Activated CD8-positive, alpha-beta T cell treated with anti-CD3 and anti-CD28 coated beads for 36 hours (primary cell): ENCODE measurements around the gene PCCA. TPM values are rescaled to one million over a fixed set of nuclear protein-coding genes. Genes with fewer than 3 reads are reported as not detected.

ENCODE experiments used
- ATAC-seq: fragments of 200-7000 bp; cut with Tn5 transposase; one replicate; pipeline ENCODE4 v1.10.0; 2021; ENCODE audit warnings: mild to moderate bottlenecking, moderate library complexity
- CTCF ChIA-PET: fragments of 350-600 bp; sonication (Branson Sonifier 250); formaldehyde crosslinking; loops from one replicate; lab custom pipeline; 2021; ENCODE audit warnings: antibody characterized with exemption; lab: Charles Lee
- POLR2A ChIA-PET: fragments of 350-600 bp; sonication (Branson Sonifier 250); formaldehyde crosslinking; loops from one replicate; lab custom pipeline; 2021; ENCODE audit warnings: antibody characterized with exemption; lab: Charles Lee
- DNase-seq: peaks from one replicate; pipeline ENCODE4 v3.0.0-alpha.2; 2020
- H3K27ac Mint-ChIP-seq: one replicate; pipeline ENCODE4 v1.8.0; 2021; ENCODE audit warnings: mild to moderate bottlenecking, mixed read lengths
- H3K27me3 Mint-ChIP-seq: one replicate; pipeline ENCODE4 v1.8.0; 2021; ENCODE audit warnings: mixed read lengths
- H3K36me3 Mint-ChIP-seq: one replicate; pipeline ENCODE4 v1.8.0; 2021; ENCODE audit warnings: low read depth, mixed read lengths
- H3K4me1 Mint-ChIP-seq: one replicate; pipeline ENCODE4 v1.8.0; 2021; ENCODE audit warnings: low read depth, mixed read lengths
- H3K4me3 Mint-ChIP-seq: one replicate; pipeline ENCODE4 v1.8.0; 2021; ENCODE audit warnings: mild to moderate bottlenecking, moderate library complexity, mixed read lengths
- H3K9me3 Mint-ChIP-seq: one replicate; pipeline ENCODE4 v1.8.0; 2021; ENCODE audit warnings: mixed read lengths
- intact Hi-C: fragments of 100-400 bp; cut with micrococcal nuclease; formaldehyde crosslinking; loops from one replicate; pipeline ENCODE4 v1.10.0; 2022
- total RNA-seq, 2 experiments: library from RNA; stranded (reverse); gene quantifications; one replicate each; pipeline ENCODE4 v1.2.3, GENCODE V29; 2021
- TF ChIP-seq, protein P1 (sequence below): fragments of 200-600 bp; IDR thresholded peaks from one replicate; pipeline ENCODE4 v1.8.0; 2022; ENCODE audit warnings: antibody characterized with exemption, mild to moderate bottlenecking

PCCA gene
- total RNA-seq, 2 experiments from 2014 or later, result 8.4 to 9.2 TPM

DNA sequence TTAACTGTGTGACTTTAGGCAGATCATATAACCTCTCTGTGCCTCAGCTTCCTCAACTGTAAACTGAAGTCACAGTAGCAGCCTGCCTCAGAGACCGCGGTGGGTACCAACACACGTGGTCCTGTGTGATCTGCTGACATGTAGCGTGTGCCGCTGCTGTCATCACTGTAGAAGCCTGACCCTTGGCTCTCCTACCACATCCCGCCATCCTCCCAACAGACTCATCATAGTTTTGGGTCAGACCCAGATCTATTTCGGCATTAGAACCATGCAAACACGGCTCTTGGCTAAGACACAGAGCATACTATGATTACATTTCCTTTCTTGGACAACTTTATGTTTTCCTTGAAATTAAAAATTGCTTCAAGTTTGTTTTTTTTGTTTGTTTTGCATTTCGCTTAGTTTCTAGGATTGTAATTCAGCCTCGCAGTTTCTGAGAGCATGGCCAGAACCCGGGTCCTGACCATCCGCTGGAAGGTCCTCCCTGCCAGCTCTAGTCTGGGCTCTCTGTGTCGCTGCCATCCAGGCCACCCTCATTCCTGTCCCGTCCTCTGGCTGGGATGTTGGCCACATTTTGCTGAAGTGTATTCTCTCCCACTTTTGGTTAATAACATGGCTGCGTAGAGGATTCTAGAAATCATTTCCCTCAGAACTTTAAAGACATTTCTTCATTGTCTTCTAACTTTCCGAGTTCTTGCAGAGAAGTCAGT is 446.7 kb downstream of the PCCA start:
- H3K4me1 Mint-ChIP-seq, result peaks cover 28% of the 10 kb centered on the region
- H3K27ac Mint-ChIP-seq, result no peak overlapping the region
- peaks cover 2% of the 10 kb centered on the region for H3K36me3 Mint-ChIP-seq
- H3K4me3 Mint-ChIP-seq, result no peak overlapping the region
- TF ChIP-seq, protein P1, sequence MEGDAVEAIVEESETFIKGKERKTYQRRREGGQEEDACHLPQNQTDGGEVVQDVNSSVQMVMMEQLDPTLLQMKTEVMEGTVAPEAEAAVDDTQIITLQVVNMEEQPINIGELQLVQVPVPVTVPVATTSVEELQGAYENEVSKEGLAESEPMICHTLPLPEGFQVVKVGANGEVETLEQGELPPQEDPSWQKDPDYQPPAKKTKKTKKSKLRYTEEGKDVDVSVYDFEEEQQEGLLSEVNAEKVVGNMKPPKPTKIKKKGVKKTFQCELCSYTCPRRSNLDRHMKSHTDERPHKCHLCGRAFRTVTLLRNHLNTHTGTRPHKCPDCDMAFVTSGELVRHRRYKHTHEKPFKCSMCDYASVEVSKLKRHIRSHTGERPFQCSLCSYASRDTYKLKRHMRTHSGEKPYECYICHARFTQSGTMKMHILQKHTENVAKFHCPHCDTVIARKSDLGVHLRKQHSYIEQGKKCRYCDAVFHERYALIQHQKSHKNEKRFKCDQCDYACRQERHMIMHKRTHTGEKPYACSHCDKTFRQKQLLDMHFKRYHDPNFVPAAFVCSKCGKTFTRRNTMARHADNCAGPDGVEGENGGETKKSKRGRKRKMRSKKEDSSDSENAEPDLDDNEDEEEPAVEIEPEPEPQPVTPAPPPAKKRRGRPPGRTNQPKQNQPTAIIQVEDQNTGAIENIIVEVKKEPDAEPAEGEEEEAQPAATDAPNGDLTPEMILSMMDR, result no peak
- intact Hi-C loops, result no loop called here
- DNase-seq (no peak), ATAC-seq (no peak)
- POLR2A ChIA-PET, result no interaction called here
- no peaks in the 10 kb centered on the region for H3K9me3 Mint-ChIP-seq
- H3K27me3 Mint-ChIP-seq, result no peaks in the 10 kb centered on the region
- CTCF ChIA-PET, result interaction anchor here (1.3 kb wide), 1 partner anchor 20 kb away, joined by 3 read pairs; no protein-coding TSS in a partner anchor

DNA sequence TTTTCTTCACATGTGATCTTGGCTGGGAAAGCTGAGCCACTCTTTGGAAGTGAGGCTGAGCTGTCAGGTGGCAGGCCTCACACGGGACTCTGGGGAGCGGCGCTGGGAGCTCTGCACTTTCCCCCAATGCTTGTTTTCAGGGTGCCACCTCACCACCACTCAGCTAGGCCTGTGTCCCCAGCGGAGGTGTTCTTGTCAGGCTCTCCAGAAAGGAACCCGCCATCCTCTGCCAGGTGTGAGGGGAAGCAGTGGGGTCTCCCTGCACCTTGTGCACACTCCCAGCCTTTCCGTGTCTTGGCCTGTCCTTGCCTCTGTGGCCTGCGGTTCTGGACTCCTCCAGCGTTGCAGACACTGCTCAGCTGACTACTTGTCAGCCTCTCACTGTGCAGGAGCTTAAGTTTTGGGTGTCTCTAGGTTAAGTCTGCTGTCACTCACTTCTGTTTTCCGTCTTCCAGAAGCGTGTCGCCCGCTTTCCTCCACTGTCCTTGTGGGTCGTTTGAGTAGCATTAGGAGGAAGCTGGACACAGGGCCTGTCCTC is 447.8 kb downstream of the PCCA start:
- ChIA-PET POLR2A (no interaction called here), CTCF (no interaction called here)
- no peak for ATAC-seq
- TF ChIP-seq, protein P1, result no peak
- intact Hi-C loops, result no loop called here
- Mint-ChIP-seq H3K4me1 (peaks cover 28% of the 10 kb centered on the region), H3K4me3 (no peak overlapping the region), H3K27me3 (no peaks in the 10 kb centered on the region), H3K9me3 (no peaks in the 10 kb centered on the region), H3K27ac (no peak overlapping the region), H3K36me3 (peaks cover 2% of the 10 kb centered on the region)
- DNase-seq, result no peak

DNA sequence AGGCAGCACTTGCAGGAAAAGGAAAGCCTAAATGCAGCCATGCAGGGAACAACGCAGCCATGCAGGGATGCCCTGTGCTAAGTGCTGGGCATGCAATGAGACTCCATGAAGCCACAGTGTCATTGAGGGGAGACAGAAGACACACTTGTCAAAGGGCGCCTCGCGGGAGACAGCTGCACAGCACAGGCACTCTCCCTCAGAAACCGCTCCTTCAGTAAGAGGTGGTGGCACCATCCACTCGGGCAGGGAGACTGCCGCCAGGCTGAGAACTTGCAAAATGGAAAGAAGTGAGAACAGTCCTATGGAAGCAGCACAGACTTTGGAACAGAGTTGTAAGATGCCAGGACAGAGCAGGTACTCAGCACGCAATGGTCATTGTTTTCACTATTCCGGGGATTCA is 448.6 kb downstream of the PCCA start:
- ChIA-PET CTCF (no interaction called here), POLR2A (no interaction called here)
- Mint-ChIP-seq H3K4me1 (peaks cover 32% of the 10 kb centered on the region), H3K4me3 (no peak overlapping the region), H3K27me3 (no peaks in the 10 kb centered on the region), H3K9me3 (no peaks in the 10 kb centered on the region), H3K36me3 (peaks cover 2% of the 10 kb centered on the region), H3K27ac (no peak overlapping the region)
- ATAC-seq, result no peak
- TF ChIP-seq, protein P1, result no peak
- intact Hi-C loops, result no loop called here
- no peak for DNase-seq

DNA sequence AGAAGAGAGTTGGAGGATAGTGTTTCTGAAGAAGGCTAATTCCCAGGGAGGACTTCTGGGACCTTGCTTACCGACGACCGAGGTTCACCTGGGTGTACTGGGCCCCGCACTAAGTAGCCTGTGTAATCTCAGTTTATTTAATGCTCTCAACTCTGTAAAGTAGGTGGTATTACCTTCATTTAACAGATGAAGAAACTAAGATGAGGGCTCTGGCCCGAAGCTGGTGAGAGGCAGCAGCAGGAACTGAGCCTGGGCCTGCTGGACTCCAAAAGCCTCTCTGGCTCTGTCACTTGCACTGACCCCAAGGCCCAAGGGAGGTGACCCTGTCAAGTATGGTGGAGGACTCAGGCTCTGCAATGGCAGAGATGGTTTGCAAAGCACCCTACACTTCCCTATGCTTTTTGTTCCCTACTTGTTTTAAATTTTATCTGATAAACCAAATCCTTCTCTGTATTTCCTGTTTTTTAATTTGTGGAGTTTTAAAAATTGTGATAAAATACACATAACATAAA is 449.1 kb downstream of the PCCA start:
- intact Hi-C loops, result no loop called here
- Mint-ChIP-seq H3K27me3 (no peaks in the 10 kb centered on the region), H3K4me3 (no peak overlapping the region), H3K27ac (no peak overlapping the region), H3K4me1 (peaks cover 36% of the 10 kb centered on the region), H3K36me3 (peaks cover 2% of the 10 kb centered on the region), H3K9me3 (no peaks in the 10 kb centered on the region)
- no peak for DNase-seq
- POLR2A ChIA-PET, result no interaction called here
- TF ChIP-seq, protein P1, result no peak
- ATAC-seq, result no peak
- CTCF ChIA-PET, result no interaction called here

DNA sequence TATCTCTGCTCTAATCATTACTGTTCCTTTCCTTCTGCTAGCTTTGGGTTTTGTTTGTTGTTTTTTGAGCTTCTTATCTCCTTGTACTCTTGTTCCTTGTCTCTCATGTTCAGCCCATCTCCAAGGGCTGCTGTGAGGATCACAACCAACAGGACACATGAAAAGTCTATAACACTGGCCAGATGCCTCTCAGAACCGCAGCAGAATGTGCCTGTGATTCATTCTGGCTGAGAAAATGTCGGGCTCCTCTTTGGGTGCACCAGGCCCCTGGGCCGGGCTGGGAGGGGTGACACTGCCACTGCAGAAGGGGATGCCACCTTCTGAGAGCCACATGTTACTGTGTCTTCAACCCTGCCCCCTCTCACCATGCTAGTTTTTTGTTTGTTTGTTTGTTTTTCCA is 451.7 kb downstream of the PCCA start:
- no peak overlapping the region for H3K27ac Mint-ChIP-seq
- H3K36me3 Mint-ChIP-seq, result peaks cover 2% of the 10 kb centered on the region
- DNase-seq (no peak), ATAC-seq (no peak)
- intact Hi-C loops, result no loop called here
- H3K4me1 Mint-ChIP-seq, result peaks cover 36% of the 10 kb centered on the region
- CTCF ChIA-PET, result no interaction called here
- POLR2A ChIA-PET, result no interaction called here
- no peak overlapping the region for H3K4me3 Mint-ChIP-seq
- no peaks in the 10 kb centered on the region for H3K9me3 Mint-ChIP-seq
- TF ChIP-seq, protein P1, result no peak
- no peaks in the 10 kb centered on the region for H3K27me3 Mint-ChIP-seq
